T-cell (primary cell): ENCODE measurements around the gene DENND1A. TPM values are rescaled to one million over a fixed set of nuclear protein-coding genes. Genes with fewer than 3 reads are reported as not detected.

Source experiments
- ATAC-seq, 4 experiments: fragments of 200-7000 bp in 3 of 4; fragments of 150-1000 bp in 1 of 4; cut with Tn5 transposase; replicated peaks in 1 of 4; 1 replicate in 3 of 4; 2 replicates in 1 of 4; pipeline ENCODE4 v1.10.0; 2021; ENCODE audit warnings: moderate library complexity in 3 of 4, mild to moderate bottlenecking in 2 of 4, moderate number of reproducible peaks in 1 of 4
- CTCF ChIA-PET, 2 donors: fragments of 300-600 bp; sonication (Branson Sonifier 250); formaldehyde crosslinking; loops; one replicate each; lab custom pipeline; 2022; ENCODE audit warnings: antibody characterized with exemption in 2 of 2; lab: Charles Lee
- POLR2A ChIA-PET, 2 donors: fragments of 300-600 bp; sonication (Branson Sonifier 250); formaldehyde crosslinking; loops; one replicate each; lab custom pipeline; 2022; ENCODE audit warnings: antibody characterized with exemption in 2 of 2; lab: Charles Lee
- DNase-seq, 35 experiments: peaks; one replicate each; pipeline versions ENCODE4 v3.0.0 to v3.0.0-alpha.2; 2013 to 2023
- H3K27ac ChIP-seq: one replicate; pipeline ENCODE4 v1.5.1; 2013; ENCODE audit warnings: low read length
- H3K27me3 ChIP-seq, 2 experiments: replicated peaks in 1 of 2; 1 replicate in 1 of 2; 2 replicates in 1 of 2; pipeline versions ENCODE4 v1.6.1 to v1.7.0; 2013; ENCODE audit warnings: low read length in 1 of 2, mixed read lengths in 1 of 2; ENCODE audit not compliant: control insufficient read depth in 2 of 2, insufficient read depth in 2 of 2; ENCODE audit errors: extremely low read depth in 1 of 2
- H3K36me3 ChIP-seq, 2 donors: 1 replicate in 1 of 2; 2 replicates in 1 of 2; pipeline versions ENCODE4 v1.6.1 to v1.7.0; 2013; ENCODE audit warnings: low read length in 1 of 2; ENCODE audit not compliant: control insufficient read depth in 2 of 2, insufficient read depth in 1 of 2; ENCODE audit errors: extremely low read depth in 1 of 2
- H3K4me1 ChIP-seq, 2 experiments: 1 replicate in 1 of 2; 2 replicates in 1 of 2; pipeline versions ENCODE4 v1.6.1 to v1.7.0; 2013; ENCODE audit warnings: low read length in 2 of 2, mixed read lengths in 1 of 2; ENCODE audit not compliant: insufficient read depth in 2 of 2, control insufficient read depth in 1 of 2; ENCODE audit errors: extremely low read depth in 1 of 2
- H3K4me3 ChIP-seq, 2 donors: 1 replicate in 1 of 2; 2 replicates in 1 of 2; pipeline versions ENCODE4 v1.5.1 to v1.7.0; 2013; ENCODE audit warnings: mild to moderate bottlenecking in 2 of 2, low read length in 1 of 2, moderate library complexity in 1 of 2; ENCODE audit not compliant: control insufficient read depth in 1 of 2; ENCODE audit errors: extremely low read depth in 1 of 2
- H3K9me3 ChIP-seq: 2 replicates; pipeline ENCODE4 v1.7.0; 2013
- H3K27ac Mint-ChIP-seq, 2 donors: one replicate each; pipeline ENCODE4 v1.8.0; 2020 to 2021; ENCODE audit warnings: mild to moderate bottlenecking in 2 of 2, mixed read lengths in 2 of 2
- H3K27me3 Mint-ChIP-seq, 2 donors: one replicate each; pipeline ENCODE4 v1.8.0; 2021 to 2022; ENCODE audit warnings: mixed read lengths in 2 of 2
- H3K36me3 Mint-ChIP-seq: one replicate; pipeline ENCODE4 v1.8.0; 2021; ENCODE audit warnings: mixed read lengths
- H3K4me1 Mint-ChIP-seq, 3 donors: one replicate each; pipeline ENCODE4 v1.8.0; 2020 to 2022; ENCODE audit warnings: mixed read lengths in 3 of 3, mild to moderate bottlenecking in 1 of 3
- H3K4me3 Mint-ChIP-seq, 3 donors: one replicate each; pipeline ENCODE4 v1.8.0; 2020 to 2022; ENCODE audit warnings: mild to moderate bottlenecking in 3 of 3, mixed read lengths in 3 of 3, moderate library complexity in 3 of 3
- H3K9me3 Mint-ChIP-seq, 3 donors: one replicate each; pipeline ENCODE4 v1.8.0; 2020 to 2022; ENCODE audit warnings: mixed read lengths in 3 of 3
- WGBS: methylation state at CpG from one replicate; pipeline ENCODE4 v1.1.5; 2013; ENCODE audit warnings: missing lambda C conversion rate; ENCODE audit not compliant: insufficient coverage; 5-methylcytosine and 5-hydroxymethylcytosine counted together
- total RNA-seq, 35 experiments: library from RNA in 6 of 35; stranded (reverse) in 6 of 35; fragments of 120-200 nt in 1 of 35; gene quantifications; one replicate each; pipeline versions ENCODE4 v1.2.1 to v1.2.4 and lab custom pipeline; 2013 to 2026

Gene DENND1A
- total RNA-seq, 5 donors from 2014 or later (not counting 1 experiment from before 2014, with no cell fraction given): 12.4 to 19.9 (median 14.1) TPM

- Mint-ChIP-seq H3K4me3 (no peak overlapping the region), H3K27me3 (no peaks in the 10 kb centered on the region), H3K27ac (no peak overlapping the region), H3K36me3 (peaks cover 63% of the 10 kb centered on the region), H3K9me3 (peaks cover 12 to 17% (median 15%) of the 10 kb centered on the region in 3 donors), H3K4me1 (peaks cover 0 to 6% (median 0%) of the 10 kb centered on the region in 3 donors)
- WGBS: no CpG with 5 or more reads among the region's 1 CpG
- no peaks in the 10 kb centered on the region for H3K4me1 ChIP-seq
- H3K9me3 ChIP-seq: no peaks in the 10 kb centered on the region
- H3K36me3 ChIP-seq: peaks cover 0 to 6% of the 10 kb centered on the region in 2 donors
- H3K27ac ChIP-seq: no peak overlapping the region
- POLR2A ChIA-PET: no interaction called here
- no peaks in the 10 kb centered on the region for H3K27me3 ChIP-seq
- CTCF ChIA-PET: no interaction called here
- DNase-seq (no peak), ATAC-seq (no peak)
- no peak overlapping the region for H3K4me3 ChIP-seq
These were observed 270.6 kb downstream of the DENND1A start for GRCh38 chr9:123659358-123659757.

GRCh38 chr9:123658792-123659191 lies 271.1 kb downstream of the DENND1A start:
- no peaks in the 10 kb centered on the region for H3K27me3 ChIP-seq
- H3K36me3 ChIP-seq: peaks cover 0 to 6% of the 10 kb centered on the region in 2 donors
- H3K4me3 Mint-ChIP-seq: no peak overlapping the region
- H3K27ac Mint-ChIP-seq: no peak overlapping the region
- H3K36me3 Mint-ChIP-seq: peaks cover 65% of the 10 kb centered on the region
- no CpG with 5 or more reads among the region's 3 CpGs for WGBS
- no peak overlapping the region for H3K4me3 ChIP-seq
- H3K27ac ChIP-seq: no peak overlapping the region
- ChIA-PET POLR2A (no interaction called here), CTCF (no interaction called here)
- H3K27me3 Mint-ChIP-seq: no peaks in the 10 kb centered on the region
- peaks cover 0 to 6% (median 0%) of the 10 kb centered on the region in 3 donors for H3K4me1 Mint-ChIP-seq
- ATAC-seq: no peak
- no peaks in the 10 kb centered on the region for H3K4me1 ChIP-seq
- peaks cover 12 to 14% (median 12%) of the 10 kb centered on the region in 3 donors for H3K9me3 Mint-ChIP-seq
- DNase-seq: no peak
- H3K9me3 ChIP-seq: no peaks in the 10 kb centered on the region

GRCh38 chr9:123657941-123658340 lies 272.0 kb downstream of the DENND1A start:
- peaks cover 65% of the 10 kb centered on the region for H3K36me3 Mint-ChIP-seq
- H3K27ac Mint-ChIP-seq: no peak overlapping the region
- CTCF ChIA-PET: no interaction called here
- H3K27me3 Mint-ChIP-seq: no peaks in the 10 kb centered on the region
- H3K27ac ChIP-seq: no peak overlapping the region
- H3K36me3 ChIP-seq: peaks cover 3 to 6% of the 10 kb centered on the region in 2 donors
- H3K9me3 ChIP-seq: no peaks in the 10 kb centered on the region
- no CpG with 5 or more reads among the region's 4 CpGs for WGBS
- no peaks in the 10 kb centered on the region for H3K4me1 ChIP-seq
- no peak for DNase-seq
- peaks cover 0 to 6% (median 0%) of the 10 kb centered on the region in 3 donors for H3K4me1 Mint-ChIP-seq
- ATAC-seq: no peak
- H3K9me3 Mint-ChIP-seq: peaks cover 10 to 13% (median 12%) of the 10 kb centered on the region in 3 donors
- no peak overlapping the region for H3K4me3 ChIP-seq
- no peak overlapping the region for H3K4me3 Mint-ChIP-seq
- no peaks in the 10 kb centered on the region for H3K27me3 ChIP-seq
- POLR2A ChIA-PET: no interaction called here

GRCh38 chr9:123657099-123657498 lies 272.8 kb downstream of the DENND1A start:
- Histone ChIP-seq H3K4me3 (no peak overlapping the region), H3K4me1 (no peaks in the 10 kb centered on the region), H3K9me3 (no peaks in the 10 kb centered on the region), H3K27ac (no peak overlapping the region), H3K27me3 (no peaks in the 10 kb centered on the region), H3K36me3 (peaks cover 2 to 3% of the 10 kb centered on the region in 2 donors)
- Mint-ChIP-seq H3K4me1 (peaks cover 0 to 6% (median 0%) of the 10 kb centered on the region in 3 donors), H3K4me3 (no peak overlapping the region), H3K36me3 (peaks cover 65% of the 10 kb centered on the region), H3K27ac (no peak overlapping the region), H3K9me3 (peaks cover 7 to 8% (median 7%) of the 10 kb centered on the region in 3 donors), H3K27me3 (no peaks in the 10 kb centered on the region)
- ChIA-PET POLR2A (no interaction called here), CTCF (no interaction called here)
- WGBS: 100% methylated on average over 2 of the region's 7 CpGs
- no peak for DNase-seq
- no peak for ATAC-seq

GRCh38 chr9:123656565-123656964 lies 273.4 kb downstream of the DENND1A start:
- H3K36me3 Mint-ChIP-seq: peaks cover 64% of the 10 kb centered on the region
- no peaks in the 10 kb centered on the region for H3K9me3 ChIP-seq
- POLR2A ChIA-PET: no interaction called here
- WGBS: no CpG with 5 or more reads among the region's 1 CpG
- no peak overlapping the region for H3K27ac Mint-ChIP-seq
- no peaks in the 10 kb centered on the region for H3K4me1 ChIP-seq
- H3K4me3 Mint-ChIP-seq: no peak overlapping the region
- no peaks in the 10 kb centered on the region for H3K27me3 Mint-ChIP-seq
- H3K4me3 ChIP-seq: no peak overlapping the region
- H3K27me3 ChIP-seq: no peaks in the 10 kb centered on the region
- peaks cover 0 to 6% (median 0%) of the 10 kb centered on the region in 3 donors for H3K4me1 Mint-ChIP-seq
- ATAC-seq: no peak
- H3K27ac ChIP-seq: no peak overlapping the region
- H3K9me3 Mint-ChIP-seq: peaks cover 1 to 3% (median 2%) of the 10 kb centered on the region in 3 donors
- CTCF ChIA-PET: no interaction called here
- H3K36me3 ChIP-seq: peaks cover 2 to 3% of the 10 kb centered on the region in 2 donors
- no peak for DNase-seq

- POLR2A ChIA-PET: no interaction called here
These were observed 274.1 kb downstream of the DENND1A start for GRCh38 chr9:123655681-123656423.

More at GRCh38 chr9:123655681-123656423, 274.1 kb downstream of the DENND1A start:
- Mint-ChIP-seq H3K9me3 (no peaks in the 10 kb centered on the region), H3K4me1 (peaks cover 0 to 6% (median 0%) of the 10 kb centered on the region in 3 donors), H3K36me3 (peaks cover 62% of the 10 kb centered on the region), H3K27me3 (no peaks in the 10 kb centered on the region), H3K27ac (no peak overlapping the region), H3K4me3 (no peak overlapping the region)
- Histone ChIP-seq H3K36me3 (peaks cover 3 to 5% of the 10 kb centered on the region in 2 donors), H3K4me1 (no peaks in the 10 kb centered on the region), H3K27ac (no peak overlapping the region), H3K4me3 (no peak overlapping the region), H3K9me3 (no peaks in the 10 kb centered on the region), H3K27me3 (no peaks in the 10 kb centered on the region)
- CTCF ChIA-PET: no interaction called here
- ATAC-seq (no peak), DNase-seq (no peak)
- WGBS: 96% methylated on average over 4 of the region's 9 CpGs
